ENCODE measurements around the gene FAM193A. TPM values are rescaled to one million over a fixed set of nuclear protein-coding genes. Genes with fewer than 3 reads are reported as not detected.
"Not testable (repeated sequence)": the region's sequence is repeated elsewhere in the genome, so short reads cannot be mapped to it uniquely, and the experiment has no call there.

The FAM193A gene
- polyA plus RNA-seq, 1 of the 3 experiments (the other 2 are of a cell fraction), result 9.2 TPM

DNA sequence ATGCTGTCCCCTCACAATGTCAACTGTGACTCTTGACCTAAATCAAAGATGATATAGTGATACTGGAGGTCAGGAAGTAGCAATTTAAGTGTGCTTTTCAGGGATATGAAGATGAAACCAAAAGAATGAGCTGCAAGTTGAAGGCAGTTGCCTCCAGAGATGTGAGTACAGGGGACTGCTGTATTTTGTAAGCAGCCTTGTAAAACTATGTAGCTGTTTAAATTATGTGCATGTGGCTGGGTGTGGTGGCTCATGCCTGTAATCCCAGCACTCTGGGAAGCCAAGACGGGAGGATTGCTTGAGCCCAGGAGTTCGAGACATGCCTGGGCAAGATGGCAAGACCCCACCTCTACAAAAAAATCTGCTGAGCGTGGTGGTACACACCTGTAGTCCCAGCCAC, 234.8 kb downstream of the FAM193A start:
- Histone ChIP-seq H3K79me2 (ENCODE audit: insufficient read depth) (no peaks in the 10 kb centered on the region), H3K4me3 (ENCODE audit: low read depth in 2 of 2, low read length in 1 of 2) (no peak overlapping the region), H3K27me3 (ENCODE audit: insufficient read depth) (no peaks in the 10 kb centered on the region), H3K9me2 (no peaks in the 10 kb centered on the region), H3F3A (replicated peaks; ENCODE audit: insufficient read depth) (no peaks in the 10 kb centered on the region), H2AFZ (ENCODE audit: low read depth) (no peak overlapping the region), H3K9ac (no peak overlapping the region), H3K4me2 (no peak overlapping the region), H3K27ac (ENCODE audit: low read depth in 2 of 2, low read length in 1 of 2) (no peak overlapping the region), H4K20me1 (ENCODE audit: insufficient read depth) (no peaks in the 10 kb centered on the region), H3K4me1 (ENCODE audit: control insufficient read depth in 1 of 2, insufficient read depth in 2 of 2, low read depth in 1 of 2, low read length in 1 of 2) (peaks cover 0 to 22% of the 10 kb centered on the region in 2 experiments; a peak in 1 of 4 replicates), H3K9me3 (no peaks in the 10 kb centered on the region), H3K36me3 (replicated peaks in 1 of 2; ENCODE audit: control insufficient read depth in 1 of 2, insufficient read depth in 2 of 2, low read length in 1 of 2) (no peaks in the 10 kb centered on the region)
- 70% methylated on average over 3 of the region's 3 CpGs for WGBS (ENCODE audit: low lambda C conversion rate)
- TF ChIP-seq CHD2 (IDR thresholded peaks at IDR 0.05; ENCODE audit: low read length, partially characterized antibody) (no peak), TEAD4 (IDR thresholded peaks at IDR 0.05; ENCODE audit: borderline replicate concordance, insufficient read depth) (no peak), ELF1 (IDR thresholded peaks at IDR 0.05) (no peak)
- TF ChIP-seq, protein P1, sequence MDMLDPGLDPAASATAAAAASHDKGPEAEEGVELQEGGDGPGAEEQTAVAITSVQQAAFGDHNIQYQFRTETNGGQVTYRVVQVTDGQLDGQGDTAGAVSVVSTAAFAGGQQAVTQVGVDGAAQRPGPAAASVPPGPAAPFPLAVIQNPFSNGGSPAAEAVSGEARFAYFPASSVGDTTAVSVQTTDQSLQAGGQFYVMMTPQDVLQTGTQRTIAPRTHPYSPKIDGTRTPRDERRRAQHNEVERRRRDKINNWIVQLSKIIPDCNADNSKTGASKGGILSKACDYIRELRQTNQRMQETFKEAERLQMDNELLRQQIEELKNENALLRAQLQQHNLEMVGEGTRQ (IDR thresholded peaks at IDR 0.05; ENCODE audit: borderline replicate concordance, low read depth, low read length), result no peak
- ChIA-PET POLR2A (no interaction called here), CTCF (no interaction called here)
- DNase-seq, result no peak

DNA sequence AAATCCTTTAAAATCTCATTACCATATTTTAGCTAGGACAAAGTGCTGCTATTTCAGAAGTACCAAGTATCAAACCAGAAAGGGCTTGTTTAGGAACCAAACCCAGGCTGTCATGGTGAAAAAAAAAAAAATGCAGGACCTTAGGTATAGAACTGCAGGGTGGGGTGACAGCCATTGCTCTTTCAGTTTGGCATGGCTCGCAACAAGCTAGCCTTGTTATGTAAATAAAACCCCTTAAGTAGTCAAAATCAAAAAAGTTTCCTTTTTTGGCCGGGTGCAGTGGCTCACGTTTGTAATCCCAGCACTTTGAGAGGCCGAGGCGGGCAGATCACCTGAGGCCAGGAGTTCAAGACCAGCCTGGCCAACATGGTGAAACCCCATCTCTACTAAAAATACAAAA, 244.2 kb downstream of the FAM193A start:
- H3K27me3 ChIP-seq (ENCODE audit: insufficient read depth); H3K9ac ChIP-seq; H3K27ac ChIP-seq (ENCODE audit: low read depth in 2 of 2, low read length in 1 of 2); H3K4me2 ChIP-seq; H3K9me2 ChIP-seq; POLR2A ChIA-PET; DNase-seq; H3K79me2 ChIP-seq (ENCODE audit: insufficient read depth); H3K4me3 ChIP-seq (ENCODE audit: low read depth in 2 of 2, low read length in 1 of 2); H3K36me3 ChIP-seq (replicated peaks in 1 of 2; ENCODE audit: control insufficient read depth in 1 of 2, insufficient read depth in 2 of 2, low read length in 1 of 2); H4K20me1 ChIP-seq (ENCODE audit: insufficient read depth); H3K9me3 ChIP-seq; H3K4me1 ChIP-seq (ENCODE audit: control insufficient read depth in 1 of 2, insufficient read depth in 2 of 2, low read depth in 1 of 2, low read length in 1 of 2); H3F3A ChIP-seq (replicated peaks; ENCODE audit: insufficient read depth); H2AFZ ChIP-seq (ENCODE audit: low read depth): not testable (repeated sequence)
- CTCF ChIA-PET, result interaction anchor here (0.7 kb wide), 1 partner anchor 10 kb away, joined by 3 read pairs; no protein-coding TSS in a partner anchor
- WGBS (ENCODE audit: low lambda C conversion rate), result 94% methylated on average over 5 of the region's 5 CpGs

DNA sequence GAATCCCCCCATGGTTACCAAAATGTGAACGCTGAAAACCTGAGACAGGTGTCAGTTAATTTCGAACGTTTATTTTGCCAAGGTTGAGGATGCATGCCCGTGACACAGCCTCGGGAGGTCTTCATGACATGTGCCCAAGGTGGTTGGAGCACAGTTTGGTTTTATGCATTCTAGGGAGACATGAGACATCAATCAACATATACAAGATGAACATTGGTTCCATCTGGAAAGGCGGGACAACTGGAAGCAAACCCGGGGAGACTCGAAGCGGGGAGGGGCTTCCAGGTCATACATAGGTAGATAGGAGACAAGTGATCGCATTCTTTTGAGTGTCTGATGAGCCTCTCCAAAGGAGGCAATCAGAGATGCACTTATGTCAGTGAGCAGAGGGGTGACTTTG, 245.5 kb downstream of the FAM193A start:
- Histone ChIP-seq H2AFZ (ENCODE audit: low read depth) (no peak overlapping the region), H3F3A (replicated peaks; ENCODE audit: insufficient read depth) (peaks cover 4% of the 10 kb centered on the region), H3K4me1 (ENCODE audit: control insufficient read depth in 1 of 2, insufficient read depth in 2 of 2, low read depth in 1 of 2, low read length in 1 of 2) (no peaks in the 10 kb centered on the region; a peak in 1 of 4 replicates), H3K27ac (ENCODE audit: low read depth in 2 of 2, low read length in 1 of 2) (no peak overlapping the region), H3K36me3 (replicated peaks in 1 of 2; ENCODE audit: control insufficient read depth in 1 of 2, insufficient read depth in 2 of 2, low read length in 1 of 2) (no peaks in the 10 kb centered on the region), H3K9ac (no peak overlapping the region), H4K20me1 (ENCODE audit: insufficient read depth) (no peaks in the 10 kb centered on the region), H3K9me2 (no peaks in the 10 kb centered on the region), H3K4me3 (ENCODE audit: low read depth in 2 of 2, low read length in 1 of 2) (no peak overlapping the region), H3K9me3 (no peaks in the 10 kb centered on the region), H3K4me2 (no peak overlapping the region), H3K79me2 (ENCODE audit: insufficient read depth) (no peaks in the 10 kb centered on the region), H3K27me3 (ENCODE audit: insufficient read depth) (no peaks in the 10 kb centered on the region)
- ChIA-PET POLR2A (no interaction called here), CTCF (interaction anchor here (1.1 kb wide), 1 partner anchor 24 kb away, joined by 4 read pairs; no protein-coding TSS in a partner anchor)
- 75% methylated on average over 10 of the region's 10 CpGs for WGBS (ENCODE audit: low lambda C conversion rate)
- no peak for DNase-seq
- TF ChIP-seq, protein P2, sequence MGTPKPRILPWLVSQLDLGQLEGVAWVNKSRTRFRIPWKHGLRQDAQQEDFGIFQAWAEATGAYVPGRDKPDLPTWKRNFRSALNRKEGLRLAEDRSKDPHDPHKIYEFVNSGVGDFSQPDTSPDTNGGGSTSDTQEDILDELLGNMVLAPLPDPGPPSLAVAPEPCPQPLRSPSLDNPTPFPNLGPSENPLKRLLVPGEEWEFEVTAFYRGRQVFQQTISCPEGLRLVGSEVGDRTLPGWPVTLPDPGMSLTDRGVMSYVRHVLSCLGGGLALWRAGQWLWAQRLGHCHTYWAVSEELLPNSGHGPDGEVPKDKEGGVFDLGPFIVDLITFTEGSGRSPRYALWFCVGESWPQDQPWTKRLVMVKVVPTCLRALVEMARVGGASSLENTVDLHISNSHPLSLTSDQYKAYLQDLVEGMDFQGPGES (IDR thresholded peaks at IDR 0.05; ENCODE audit: low read depth, low read length), result no peak
- TF ChIP-seq TCF12 (IDR thresholded peaks at IDR 0.05) (no peak), FOSL2 (IDR thresholded peaks at IDR 0.05; ENCODE audit: borderline replicate concordance, low read depth) (no peak), ELF1 (IDR thresholded peaks at IDR 0.05) (no peak), GATA2 (CRISPR knock-in tag; IDR thresholded peaks at IDR 0.05) (no peak), RXRA (IDR thresholded peaks at IDR 0.05; ENCODE audit: borderline replicate concordance, low read depth) (no peak), POLR2AphosphoS5 (IDR thresholded peaks at IDR 0.05; ENCODE audit: low read depth, low read length) (no peak), EP300 (IDR thresholded peaks at IDR 0.05; ENCODE audit: borderline replicate concordance in 1 of 2, low read depth in 1 of 2, low read length in 1 of 2) (no peak), NFIC (IDR thresholded peaks at IDR 0.05; ENCODE audit: borderline replicate concordance) (no peak), RCOR1 (IDR thresholded peaks at IDR 0.05; ENCODE audit: low read length) (no peak), GABPA (IDR thresholded peaks at IDR 0.05; ENCODE audit: low read depth) (no peak), MEF2A (IDR thresholded peaks at IDR 0.05; ENCODE audit: borderline replicate concordance, low read depth) (no peak)
- TF ChIP-seq, protein P1 (IDR thresholded peaks at IDR 0.05; ENCODE audit: borderline replicate concordance, low read depth, low read length), result no peak
- TF ChIP-seq, protein P3, sequence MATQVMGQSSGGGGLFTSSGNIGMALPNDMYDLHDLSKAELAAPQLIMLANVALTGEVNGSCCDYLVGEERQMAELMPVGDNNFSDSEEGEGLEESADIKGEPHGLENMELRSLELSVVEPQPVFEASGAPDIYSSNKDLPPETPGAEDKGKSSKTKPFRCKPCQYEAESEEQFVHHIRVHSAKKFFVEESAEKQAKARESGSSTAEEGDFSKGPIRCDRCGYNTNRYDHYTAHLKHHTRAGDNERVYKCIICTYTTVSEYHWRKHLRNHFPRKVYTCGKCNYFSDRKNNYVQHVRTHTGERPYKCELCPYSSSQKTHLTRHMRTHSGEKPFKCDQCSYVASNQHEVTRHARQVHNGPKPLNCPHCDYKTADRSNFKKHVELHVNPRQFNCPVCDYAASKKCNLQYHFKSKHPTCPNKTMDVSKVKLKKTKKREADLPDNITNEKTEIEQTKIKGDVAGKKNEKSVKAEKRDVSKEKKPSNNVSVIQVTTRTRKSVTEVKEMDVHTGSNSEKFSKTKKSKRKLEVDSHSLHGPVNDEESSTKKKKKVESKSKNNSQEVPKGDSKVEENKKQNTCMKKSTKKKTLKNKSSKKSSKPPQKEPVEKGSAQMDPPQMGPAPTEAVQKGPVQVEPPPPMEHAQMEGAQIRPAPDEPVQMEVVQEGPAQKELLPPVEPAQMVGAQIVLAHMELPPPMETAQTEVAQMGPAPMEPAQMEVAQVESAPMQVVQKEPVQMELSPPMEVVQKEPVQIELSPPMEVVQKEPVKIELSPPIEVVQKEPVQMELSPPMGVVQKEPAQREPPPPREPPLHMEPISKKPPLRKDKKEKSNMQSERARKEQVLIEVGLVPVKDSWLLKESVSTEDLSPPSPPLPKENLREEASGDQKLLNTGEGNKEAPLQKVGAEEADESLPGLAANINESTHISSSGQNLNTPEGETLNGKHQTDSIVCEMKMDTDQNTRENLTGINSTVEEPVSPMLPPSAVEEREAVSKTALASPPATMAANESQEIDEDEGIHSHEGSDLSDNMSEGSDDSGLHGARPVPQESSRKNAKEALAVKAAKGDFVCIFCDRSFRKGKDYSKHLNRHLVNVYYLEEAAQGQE (IDR thresholded peaks at IDR 0.05; ENCODE audit: low read depth, low read length), result no peak

All from SK-N-SH (cell line).